ENCODE results near the gene FIBP.

DNA sequence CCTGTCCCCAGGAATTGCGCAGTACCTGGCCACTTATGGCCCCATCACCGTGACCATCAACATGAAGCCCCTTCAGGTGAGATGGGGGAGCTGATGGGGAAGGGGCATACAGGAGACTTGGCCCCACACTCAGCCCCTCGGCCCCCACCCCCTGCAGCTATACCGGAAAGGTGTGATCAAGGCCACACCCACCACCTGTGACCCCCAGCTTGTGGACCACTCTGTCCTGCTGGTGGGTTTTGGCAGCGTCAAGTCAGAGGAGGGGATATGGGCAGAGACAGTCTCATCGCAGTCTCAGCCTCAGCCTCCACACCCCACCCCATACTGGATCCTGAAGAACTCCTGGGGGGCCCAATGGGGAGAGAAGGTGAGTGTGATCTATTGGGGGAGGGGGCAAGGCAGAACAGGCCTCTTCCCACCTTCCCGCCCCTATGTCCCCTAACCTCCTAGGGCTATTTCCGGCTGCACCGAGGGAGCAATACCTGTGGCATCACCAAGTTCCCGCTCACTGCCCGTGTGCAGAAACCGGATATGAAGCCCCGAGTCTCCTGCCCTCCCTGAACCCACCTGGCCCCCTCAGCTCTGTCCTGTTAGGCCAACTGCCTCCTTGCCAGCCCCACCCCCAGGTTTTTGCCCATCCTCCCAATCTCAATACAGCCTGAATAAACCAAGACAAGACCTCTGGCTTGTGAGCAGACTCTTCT, 5.1 kb downstream of the FIBP start:
- TF ChIP-seq POLR2A (IDR thresholded peaks at IDR 0.05) = no peak
- TF ChIP-seq, protein P1, sequence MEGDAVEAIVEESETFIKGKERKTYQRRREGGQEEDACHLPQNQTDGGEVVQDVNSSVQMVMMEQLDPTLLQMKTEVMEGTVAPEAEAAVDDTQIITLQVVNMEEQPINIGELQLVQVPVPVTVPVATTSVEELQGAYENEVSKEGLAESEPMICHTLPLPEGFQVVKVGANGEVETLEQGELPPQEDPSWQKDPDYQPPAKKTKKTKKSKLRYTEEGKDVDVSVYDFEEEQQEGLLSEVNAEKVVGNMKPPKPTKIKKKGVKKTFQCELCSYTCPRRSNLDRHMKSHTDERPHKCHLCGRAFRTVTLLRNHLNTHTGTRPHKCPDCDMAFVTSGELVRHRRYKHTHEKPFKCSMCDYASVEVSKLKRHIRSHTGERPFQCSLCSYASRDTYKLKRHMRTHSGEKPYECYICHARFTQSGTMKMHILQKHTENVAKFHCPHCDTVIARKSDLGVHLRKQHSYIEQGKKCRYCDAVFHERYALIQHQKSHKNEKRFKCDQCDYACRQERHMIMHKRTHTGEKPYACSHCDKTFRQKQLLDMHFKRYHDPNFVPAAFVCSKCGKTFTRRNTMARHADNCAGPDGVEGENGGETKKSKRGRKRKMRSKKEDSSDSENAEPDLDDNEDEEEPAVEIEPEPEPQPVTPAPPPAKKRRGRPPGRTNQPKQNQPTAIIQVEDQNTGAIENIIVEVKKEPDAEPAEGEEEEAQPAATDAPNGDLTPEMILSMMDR (IDR thresholded peaks at IDR 0.05 in 4 of 5, conservative IDR thresholded peaks at IDR 0.05 in 1 of 5) = no peak
